Left ventricle myocardium inferior (tissue), 1 donor: ENCODE data around the gene B3GAT1. TPM values are rescaled to one million over a fixed set of nuclear protein-coding genes. Genes with fewer than 3 reads are reported as not detected.
A peak's percentile ranks its signal among the peaks of the same experiment; 100 is the strongest.

Experiments
- DNase-seq: peaks from one replicate; pipeline ENCODE4 v3.0.0-alpha.2; 2020
- H3K27ac ChIP-seq: fragments of 200-600 bp; replicated peaks from 2 replicates; pipeline ENCODE4 v1.8.0; 2021
- H3K27me3 ChIP-seq: fragments of 200-600 bp; 2 replicates; pipeline ENCODE4 v1.8.0; 2021; ENCODE audit warnings: low read depth
- H3K36me3 ChIP-seq: fragments of 200-600 bp; 2 replicates; pipeline ENCODE4 v1.8.0; 2021
- H3K4me1 ChIP-seq: fragments of 200-600 bp; 2 replicates; pipeline ENCODE4 v1.8.0; 2021
- H3K4me3 ChIP-seq: fragments of 200-600 bp; 2 replicates; pipeline ENCODE4 v1.8.0; 2021; ENCODE audit warnings: mild to moderate bottlenecking, moderate library complexity
- H3K9me3 ChIP-seq: fragments of 200-600 bp; replicated peaks from 2 replicates; pipeline ENCODE4 v1.8.0; 2021
- CTCF ChIP-seq: fragments of 200-600 bp; IDR thresholded peaks from 2 replicates; pipeline ENCODE4 v1.8.0; 2021; ENCODE audit warnings: antibody characterized with exemption, mild to moderate bottlenecking, borderline replicate concordance
- intact Hi-C: fragments of 100-400 bp; cut with micrococcal nuclease; formaldehyde crosslinking; loops from one replicate; pipeline ENCODE4 v1.11.0; 2022
- total RNA-seq: library from RNA; stranded (reverse); fragmentation: NEBNext Ultra II Directional; extraction: Animal tissue kit (Norgen Biotek cat#: 25700); gene quantifications from one replicate; pipeline ENCODE4 v1.2.1, GENCODE V29; 2021
- donor health status: DM: no; HTN: yes; CAD: no; lungs with severe emphysema.

B3GAT1 gene
- total RNA-seq, 1 donor from 2014 or later, result 0.08 TPM

- Histone ChIP-seq H3K9me3 (no peaks in the 10 kb centered on the region), H3K36me3 (no peaks in the 10 kb centered on the region), H3K27me3 (peaks cover 78% of the 10 kb centered on the region), H3K4me1 (no peaks in the 10 kb centered on the region), H3K4me3 (no peak overlapping the region), H3K27ac (no peak overlapping the region)
- no peak for DNase-seq
- intact Hi-C loops, result no loop called here
- no peak for TF ChIP-seq CTCF
Observed at GRCh38 chr11:134362192-134362901, 49.7 kb downstream of the B3GAT1 start.

- TF ChIP-seq CTCF, result no peak
- intact Hi-C loops, result no loop called here
- Histone ChIP-seq H3K27me3 (peaks cover 85% of the 10 kb centered on the region), H3K4me1 (no peaks in the 10 kb centered on the region), H3K9me3 (no peaks in the 10 kb centered on the region), H3K27ac (no peak overlapping the region), H3K4me3 (no peak overlapping the region), H3K36me3 (no peaks in the 10 kb centered on the region)
- no peak for DNase-seq
Observed at GRCh38 chr11:134361661-134362060, 50.4 kb downstream of the B3GAT1 start.

- Histone ChIP-seq H3K27me3 (peaks cover 98% of the 10 kb centered on the region), H3K9me3 (no peaks in the 10 kb centered on the region), H3K4me3 (no peak overlapping the region), H3K4me1 (no peaks in the 10 kb centered on the region), H3K27ac (no peak overlapping the region), H3K36me3 (no peaks in the 10 kb centered on the region)
- DNase-seq, result peak; percentile 78
- intact Hi-C loops, result no loop called here
- peak; percentile 91 for TF ChIP-seq CTCF
Observed at GRCh38 chr11:134360050-134360835, 51.8 kb downstream of the B3GAT1 start.

GRCh38 chr11:134359646-134360045, 52.4 kb downstream of the B3GAT1 start:
- no peak overlapping the region for H3K4me3 ChIP-seq
- H3K27ac ChIP-seq, result no peak overlapping the region
- TF ChIP-seq CTCF, result no peak
- H3K4me1 ChIP-seq, result no peaks in the 10 kb centered on the region
- H3K9me3 ChIP-seq, result no peaks in the 10 kb centered on the region
- H3K36me3 ChIP-seq, result no peaks in the 10 kb centered on the region
- DNase-seq, result no peak
- peaks cover 92% of the 10 kb centered on the region for H3K27me3 ChIP-seq
- intact Hi-C loops, result no loop called here

- H3K4me3 ChIP-seq, result no peak overlapping the region
- intact Hi-C loops, result no loop called here
- peaks cover 2% of the 10 kb centered on the region for H3K9me3 ChIP-seq
- H3K27ac ChIP-seq, result no peak overlapping the region
- no peaks in the 10 kb centered on the region for H3K4me1 ChIP-seq
- DNase-seq, result no peak
- no peak for TF ChIP-seq CTCF
- peaks cover 86% of the 10 kb centered on the region for H3K27me3 ChIP-seq
- H3K36me3 ChIP-seq, result no peaks in the 10 kb centered on the region
Observed at GRCh38 chr11:134358856-134359490, 53.1 kb downstream of the B3GAT1 start.
